Smooth muscle cell (in vitro differentiated cells): ENCODE measurements around the gene PRKCA. TPM values are rescaled to one million over a fixed set of nuclear protein-coding genes. Genes with fewer than 3 reads are reported as not detected.

Source experiments
- DNase-seq: peaks from one replicate; lab custom pipeline; 2025; ENCODE audit not compliant: unreplicated experiment; lab: John Stamatoyannopoulos, UW
- H2AFZ ChIP-seq: fragments of 200-600 bp; sonication (generic); 2 replicates; pipeline ENCODE4 v1.6.0; 2016; ENCODE audit warnings: antibody characterized with exemption, low read depth, mild to moderate bottlenecking
- H3F3A ChIP-seq: fragments of 200-600 bp; sonication (generic); 2 replicates; pipeline ENCODE4 v1.6.0; 2017; ENCODE audit warnings: antibody characterized with exemption, low read depth
- H3K27ac ChIP-seq: fragments of 200-600 bp; sonication (generic); 2 replicates; pipeline ENCODE4 v1.5.1; 2016; ENCODE audit warnings: low read depth, mild to moderate bottlenecking
- H3K27me3 ChIP-seq: fragments of 200-600 bp; sonication (generic); 2 replicates; pipeline ENCODE4 v1.6.1; 2016; ENCODE audit warnings: low read depth, mild to moderate bottlenecking
- H3K36me3 ChIP-seq: fragments of 200-600 bp; sonication (generic); 2 replicates; pipeline ENCODE4 v1.5.1; 2016; ENCODE audit warnings: low read depth
- H3K4me1 ChIP-seq: fragments of 200-600 bp; sonication (generic); 2 replicates; pipeline ENCODE4 v1.5.1; 2016; ENCODE audit warnings: low read depth
- H3K4me2 ChIP-seq: fragments of 200-600 bp; sonication (generic); 2 replicates; pipeline ENCODE4 v1.6.0; 2016; ENCODE audit warnings: mild to moderate bottlenecking
- H3K4me3 ChIP-seq: fragments of 200-600 bp; sonication (generic); 2 replicates; pipeline ENCODE4 v1.5.1; 2016; ENCODE audit warnings: mild to moderate bottlenecking
- H3K79me2 ChIP-seq: fragments of 200-600 bp; sonication (generic); 2 replicates; pipeline ENCODE4 v1.6.0; 2016; ENCODE audit warnings: low read depth, mild to moderate bottlenecking
- H3K9ac ChIP-seq: fragments of 200-600 bp; sonication (generic); 2 replicates; pipeline ENCODE4 v1.6.0; 2016; ENCODE audit warnings: low read depth
- H3K9me3 ChIP-seq: fragments of 200-600 bp; sonication (generic); replicated peaks from 2 replicates; pipeline ENCODE4 v1.5.1; 2016; ENCODE audit warnings: low read depth
- H4K20me1 ChIP-seq: fragments of 200-600 bp; sonication (generic); 2 replicates; pipeline ENCODE4 v1.6.0; 2016; ENCODE audit warnings: low read depth
- CTCF ChIP-seq: fragments of 200-600 bp; sonication (generic); IDR thresholded peaks from 2 replicates; pipeline ENCODE4 v1.5.1; 2017; ENCODE audit warnings: borderline replicate concordance, mild to moderate bottlenecking, antibody characterized with exemption; ENCODE audit not compliant: insufficient read depth, poor library complexity, severe bottlenecking
- WGBS: methylation state at CpG from one replicate; pipeline ENCODE4 v1.1.7; 2016; ENCODE audit warnings: low lambda C conversion rate; 5-methylcytosine and 5-hydroxymethylcytosine counted together
- polyA plus RNA-seq: library from polyadenylated mRNA; unstranded; fragments of >200 nt; fragmentation: Nextera tagmentation; extraction: Ambion mirVana; gene quantifications from 2 replicates; pipeline ENCODE4 v1.2.1, GENCODE V29; 2016
- total RNA-seq: library from RNA; depleted of rRNA; stranded (reverse); fragments of >200 nt; gene quantifications from 2 replicates; pipeline ENCODE4 v1.2.3, GENCODE V29; 2014

The PRKCA gene
- total and polyA plus RNA-seq, 2 experiments from 2014 or later: 0.78 to 7.1 TPM

- H4K20me1 ChIP-seq: peaks cover 1% of the 10 kb centered on the region
- H2AFZ ChIP-seq: no peak overlapping the region
- H3K4me3 ChIP-seq: no peak overlapping the region
- DNase-seq: no peak
- H3K36me3 ChIP-seq: no peaks in the 10 kb centered on the region
- no peak for TF ChIP-seq CTCF
- H3F3A ChIP-seq: no peaks in the 10 kb centered on the region
- peaks cover 24% of the 10 kb centered on the region for H3K27me3 ChIP-seq
- no peak overlapping the region for H3K9ac ChIP-seq
- no peaks in the 10 kb centered on the region for H3K9me3 ChIP-seq
- H3K79me2 ChIP-seq: no peaks in the 10 kb centered on the region
- no peak overlapping the region for H3K4me2 ChIP-seq
- WGBS: 89% methylated on average over 4 of the region's 4 CpGs
- H3K4me1 ChIP-seq: peaks cover 30% of the 10 kb centered on the region
- no peak overlapping the region for H3K27ac ChIP-seq
These were observed 67.4 kb downstream of the PRKCA start for GRCh38 chr17:66369830-66370229.

- peaks cover 15% of the 10 kb centered on the region for H3K4me1 ChIP-seq
- no peak for TF ChIP-seq CTCF
- H4K20me1 ChIP-seq: peaks cover 5% of the 10 kb centered on the region
- no peaks in the 10 kb centered on the region for H3K79me2 ChIP-seq
- no peak overlapping the region for H2AFZ ChIP-seq
- H3F3A ChIP-seq: no peaks in the 10 kb centered on the region
- 95% methylated on average over 7 of the region's 7 CpGs for WGBS
- no peak for DNase-seq
- no peak overlapping the region for H3K27ac ChIP-seq
- no peak overlapping the region for H3K9ac ChIP-seq
- no peak overlapping the region for H3K4me2 ChIP-seq
- no peak overlapping the region for H3K4me3 ChIP-seq
- H3K36me3 ChIP-seq: no peaks in the 10 kb centered on the region
- peaks cover 24% of the 10 kb centered on the region for H3K27me3 ChIP-seq
- H3K9me3 ChIP-seq: no peaks in the 10 kb centered on the region
These were observed 69.1 kb downstream of the PRKCA start for GRCh38 chr17:66371561-66371960.

- no peak overlapping the region for H3K4me2 ChIP-seq
- H3K4me1 ChIP-seq: peaks cover 15% of the 10 kb centered on the region
- no peak overlapping the region for H3K4me3 ChIP-seq
- H3K27ac ChIP-seq: no peak overlapping the region
- H2AFZ ChIP-seq: no peak overlapping the region
- H3K9ac ChIP-seq: no peak overlapping the region
- no peak for DNase-seq
- no peaks in the 10 kb centered on the region for H3K9me3 ChIP-seq
- H4K20me1 ChIP-seq: peaks cover 5% of the 10 kb centered on the region
- WGBS: 95% methylated on average over 5 of the region's 5 CpGs
- H3K27me3 ChIP-seq: peaks cover 24% of the 10 kb centered on the region
- H3F3A ChIP-seq: no peaks in the 10 kb centered on the region
- H3K79me2 ChIP-seq: no peaks in the 10 kb centered on the region
- TF ChIP-seq CTCF: no peak
- no peaks in the 10 kb centered on the region for H3K36me3 ChIP-seq
These were observed 69.8 kb downstream of the PRKCA start for GRCh38 chr17:66372182-66372581.

GRCh38 chr17:66373079-66373478 lies 70.7 kb downstream of the PRKCA start:
- no peaks in the 10 kb centered on the region for H3K79me2 ChIP-seq

More at GRCh38 chr17:66373079-66373478, 70.7 kb downstream of the PRKCA start:
- Histone ChIP-seq H3K27me3 (peaks cover 24% of the 10 kb centered on the region), H3K27ac (no peak overlapping the region), H2AFZ (no peak overlapping the region), H3K4me3 (no peak overlapping the region), H3K9me3 (no peaks in the 10 kb centered on the region), H3F3A (no peaks in the 10 kb centered on the region), H3K4me1 (peaks cover 15% of the 10 kb centered on the region), H3K4me2 (no peak overlapping the region), H4K20me1 (peaks cover 5% of the 10 kb centered on the region), H3K36me3 (no peaks in the 10 kb centered on the region), H3K9ac (no peak overlapping the region)
- DNase-seq: no peak
- no peak for TF ChIP-seq CTCF
- whole genome bisulfite sequencing: 85% methylated on average over 3 of the region's 3 CpGs
